ENCODE data around the gene CNTNAP4.

CNTNAP4 gene

GRCh38 chr16:76576526-76576925 lies 299.3 kb downstream of the CNTNAP4 start:
- TF ChIP-seq GATA1 (IDR thresholded peaks at IDR 0.05; ENCODE audit: low read depth, low read length) = no peak
- no peak for TF ChIP-seq POLR2A (IDR thresholded peaks at IDR 0.05; ENCODE audit: low read length)
- DNase-seq = no peak

- no peak for DNase-seq
- TF ChIP-seq POLR2A (IDR thresholded peaks at IDR 0.05; ENCODE audit: low read length) (no peak), GATA1 (IDR thresholded peaks at IDR 0.05; ENCODE audit: low read depth, low read length) (no peak)
Measured at GRCh38 chr16:76577003-76577402, 299.8 kb downstream of the CNTNAP4 start.

- no peak for DNase-seq
- TF ChIP-seq GATA1 (IDR thresholded peaks at IDR 0.05; ENCODE audit: low read depth, low read length) (no peak), POLR2A (IDR thresholded peaks at IDR 0.05; ENCODE audit: low read length) (no peak)
Measured at GRCh38 chr16:76579277-76579922, 302.2 kb downstream of the CNTNAP4 start.

- TF ChIP-seq POLR2A (IDR thresholded peaks at IDR 0.05; ENCODE audit: low read length) = no peak
- no peak for TF ChIP-seq GATA1 (IDR thresholded peaks at IDR 0.05; ENCODE audit: low read depth, low read length)
Measured at GRCh38 chr16:76583466-76583865, 306.3 kb downstream of the CNTNAP4 start.

GRCh38 chr16:76583945-76584344 lies 306.7 kb downstream of the CNTNAP4 start:
- DNase-seq = no peak
- TF ChIP-seq GATA1 (IDR thresholded peaks at IDR 0.05; ENCODE audit: low read depth, low read length) (no peak), POLR2A (IDR thresholded peaks at IDR 0.05; ENCODE audit: low read length) (no peak)

More at GRCh38 chr16:76583466-76583865, 306.3 kb downstream of the CNTNAP4 start:
- no peak for DNase-seq

- no peak for DNase-seq
- TF ChIP-seq POLR2A (IDR thresholded peaks at IDR 0.05; ENCODE audit: low read length) (no peak), GATA1 (IDR thresholded peaks at IDR 0.05; ENCODE audit: low read depth, low read length) (no peak)
Measured at GRCh38 chr16:76598498-76598897, 321.3 kb downstream of the CNTNAP4 start.

GRCh38 chr16:76607317-76607716 lies 330.1 kb downstream of the CNTNAP4 start:
- DNase-seq = no peak
- TF ChIP-seq GATA1 (IDR thresholded peaks at IDR 0.05; ENCODE audit: low read depth, low read length) (no peak), POLR2A (IDR thresholded peaks at IDR 0.05; ENCODE audit: low read length) (no peak)
